Hepatocyte (in vitro differentiated cells): Measurements from ENCODE around the gene MYCBPAP.

ENCODE experiments used
- EZH2 ChIP-seq: fragments of 200-600 bp; sonication (generic); IDR thresholded peaks from 2 replicates; pipeline ENCODE4 v1.6.1; 2016; ENCODE audit warnings: antibody characterized with exemption, mild to moderate bottlenecking, borderline replicate concordance
- EZH2phosphoT487 ChIP-seq: fragments of 200-600 bp; sonication (generic); IDR thresholded peaks from one replicate; pipeline ENCODE4 v1.6.1; 2018; ENCODE audit warnings: antibody characterized with exemption, mild to moderate bottlenecking, low read depth, moderate library complexity; ENCODE audit not compliant: unreplicated experiment, severe bottlenecking
- TF ChIP-seq, protein P1 (sequence below): fragments of 200-600 bp; sonication (generic); IDR thresholded peaks from 2 replicates; pipeline ENCODE4 v1.5.1; 2016; ENCODE audit warnings: antibody characterized with exemption, mild to moderate bottlenecking; ENCODE audit not compliant: poor library complexity

DNA sequence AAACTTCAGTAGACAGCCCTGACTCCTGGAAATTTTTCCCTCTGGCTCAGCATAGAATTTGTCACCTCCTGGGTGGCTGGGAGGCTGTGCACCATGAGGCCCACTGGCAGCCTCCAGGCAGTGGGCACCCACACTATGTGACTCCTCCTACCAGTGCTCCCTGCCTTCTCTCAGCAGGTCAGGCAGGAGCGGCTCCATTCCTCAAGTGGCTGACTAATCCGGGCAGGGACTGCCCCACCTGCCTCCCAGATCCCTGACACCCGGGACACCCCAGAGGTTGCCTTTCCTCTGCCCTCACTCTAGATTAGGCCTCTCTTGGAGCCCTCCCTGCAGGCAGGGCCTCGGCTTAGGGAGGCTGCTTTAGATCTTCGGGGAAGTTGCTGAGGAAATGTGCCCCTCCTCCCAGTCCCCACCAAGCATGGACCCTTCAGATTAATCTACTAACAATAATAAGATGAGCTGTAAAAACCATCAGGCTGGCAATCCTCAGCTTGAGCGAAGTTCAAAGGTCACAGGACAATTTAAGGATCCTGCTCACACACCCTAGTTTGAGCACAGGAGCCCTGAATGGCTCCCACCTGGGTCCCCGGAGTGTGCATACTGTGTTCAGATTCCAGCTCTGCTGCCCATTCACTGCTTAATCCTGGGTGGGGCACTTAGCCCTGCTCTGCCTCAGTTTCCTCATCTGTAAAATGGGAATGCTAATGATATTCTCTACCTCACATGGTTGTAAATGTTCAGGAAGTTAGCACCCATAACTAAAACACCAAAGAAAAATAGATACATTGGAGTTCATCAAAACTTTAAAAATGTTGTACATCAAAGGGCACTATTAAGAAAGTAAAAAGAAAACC, 10.0 kb upstream of the MYCBPAP start:
- TF ChIP-seq, protein P1, sequence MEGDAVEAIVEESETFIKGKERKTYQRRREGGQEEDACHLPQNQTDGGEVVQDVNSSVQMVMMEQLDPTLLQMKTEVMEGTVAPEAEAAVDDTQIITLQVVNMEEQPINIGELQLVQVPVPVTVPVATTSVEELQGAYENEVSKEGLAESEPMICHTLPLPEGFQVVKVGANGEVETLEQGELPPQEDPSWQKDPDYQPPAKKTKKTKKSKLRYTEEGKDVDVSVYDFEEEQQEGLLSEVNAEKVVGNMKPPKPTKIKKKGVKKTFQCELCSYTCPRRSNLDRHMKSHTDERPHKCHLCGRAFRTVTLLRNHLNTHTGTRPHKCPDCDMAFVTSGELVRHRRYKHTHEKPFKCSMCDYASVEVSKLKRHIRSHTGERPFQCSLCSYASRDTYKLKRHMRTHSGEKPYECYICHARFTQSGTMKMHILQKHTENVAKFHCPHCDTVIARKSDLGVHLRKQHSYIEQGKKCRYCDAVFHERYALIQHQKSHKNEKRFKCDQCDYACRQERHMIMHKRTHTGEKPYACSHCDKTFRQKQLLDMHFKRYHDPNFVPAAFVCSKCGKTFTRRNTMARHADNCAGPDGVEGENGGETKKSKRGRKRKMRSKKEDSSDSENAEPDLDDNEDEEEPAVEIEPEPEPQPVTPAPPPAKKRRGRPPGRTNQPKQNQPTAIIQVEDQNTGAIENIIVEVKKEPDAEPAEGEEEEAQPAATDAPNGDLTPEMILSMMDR: no peak
- TF ChIP-seq EZH2phosphoT487 (no peak), EZH2 (no peak)
